Kidney epithelial cell (primary cell): ENCODE measurements around the gene LARP4B. TPM values are rescaled to one million over a fixed set of nuclear protein-coding genes. Genes with fewer than 3 reads are reported as not detected.

ENCODE experiments used
- DNase-seq: peaks from one replicate; pipeline ENCODE4 v3.0.0-alpha.2; 2010; ENCODE audit warnings: low read depth
- H3K27me3 ChIP-seq: 2 replicates; pipeline ENCODE4 v1.6.0; 2011; ENCODE audit warnings: low read length; ENCODE audit not compliant: control insufficient read depth, insufficient read depth
- H3K36me3 ChIP-seq: 2 replicates; pipeline ENCODE4 v1.5.1; 2011; ENCODE audit warnings: low read length; ENCODE audit not compliant: control insufficient read depth, insufficient read depth
- H3K4me3 ChIP-seq: 2 replicates; pipeline ENCODE4 v1.5.1; 2011; ENCODE audit warnings: low read depth, mild to moderate bottlenecking, control low read depth, low read length
- CTCF ChIP-seq: IDR thresholded peaks from 2 replicates; pipeline ENCODE4 v1.5.1; 2011; ENCODE audit warnings: mild to moderate bottlenecking, moderate library complexity, low read length, control low read depth, inconsistent platforms; ENCODE audit not compliant: insufficient read depth, poor library complexity, severe bottlenecking
- total RNA-seq: library from RNA; depleted of rRNA; stranded (reverse); fragments of >200 nt; gene quantifications from 2 replicates; pipeline ENCODE4 v1.2.3, GENCODE V29; 2015

Gene LARP4B
- total RNA-seq, 1 donor from 2014 or later, result 64.0 TPM

DNA sequence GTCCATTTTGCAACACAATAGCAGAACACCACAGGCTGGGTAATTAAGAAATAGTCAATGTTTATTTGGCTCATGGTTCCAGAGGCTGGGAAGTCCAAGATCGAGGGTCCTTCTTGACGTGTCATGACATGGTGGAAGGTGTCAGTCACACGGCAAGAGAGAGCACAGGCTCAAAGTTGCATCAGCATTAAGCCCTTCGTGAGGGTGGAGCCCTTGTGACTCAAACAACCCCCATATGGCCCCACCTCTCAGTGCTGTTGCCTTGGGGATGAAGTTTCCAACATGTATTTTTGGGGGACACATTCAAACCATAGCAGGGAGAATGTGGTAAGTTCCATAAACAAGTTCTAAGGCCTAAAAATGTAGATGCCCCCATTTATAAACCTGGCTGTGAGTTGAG, 32.1 kb upstream of the LARP4B start:
- no peak for TF ChIP-seq CTCF

DNA sequence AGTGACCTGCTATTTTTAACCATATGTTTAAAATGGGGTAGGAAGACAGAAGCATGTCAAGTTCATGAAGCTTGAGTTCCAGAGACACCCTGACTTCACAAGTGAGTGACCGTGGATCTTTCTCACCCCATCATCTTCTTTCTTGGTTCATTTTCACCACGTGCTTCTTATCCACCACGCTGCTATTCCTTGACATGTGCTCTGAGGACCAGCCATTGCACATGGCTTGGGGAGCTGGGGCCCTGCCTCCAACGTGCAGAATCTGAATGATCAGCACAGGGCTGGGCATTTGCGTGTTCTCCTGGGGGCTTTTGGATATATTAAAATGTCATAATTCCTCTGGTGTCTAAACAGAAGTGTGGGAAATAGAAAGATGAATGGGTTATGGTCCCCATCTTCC, 31.7 kb upstream of the LARP4B start:
- DNase-seq, result no peak

More for the DNA sequence above, 32.1 kb upstream of the LARP4B start:
- Histone ChIP-seq H3K4me3 (no peak overlapping the region), H3K27me3 (no peaks in the 10 kb centered on the region), H3K36me3 (no peaks in the 10 kb centered on the region)
- DNase-seq, result no peak

GRCh38 chr10:962342-962741, 30.8 kb upstream of the LARP4B start:
- no peak for TF ChIP-seq CTCF
- no peaks in the 10 kb centered on the region for H3K36me3 ChIP-seq
- H3K27me3 ChIP-seq, result no peaks in the 10 kb centered on the region
- no peak for DNase-seq
- no peak overlapping the region for H3K4me3 ChIP-seq

More for the DNA sequence above, 31.7 kb upstream of the LARP4B start:
- H3K4me3 ChIP-seq, result no peak overlapping the region
- TF ChIP-seq CTCF, result no peak
- H3K27me3 ChIP-seq, result no peaks in the 10 kb centered on the region
- H3K36me3 ChIP-seq, result no peaks in the 10 kb centered on the region

- TF ChIP-seq CTCF, result no peak
- no peak for DNase-seq
- Histone ChIP-seq H3K27me3 (peaks cover 3% of the 10 kb centered on the region), H3K36me3 (no peaks in the 10 kb centered on the region), H3K4me3 (no peak overlapping the region)
Observed at GRCh38 chr10:958856-959255, 27.4 kb upstream of the LARP4B start.

DNA sequence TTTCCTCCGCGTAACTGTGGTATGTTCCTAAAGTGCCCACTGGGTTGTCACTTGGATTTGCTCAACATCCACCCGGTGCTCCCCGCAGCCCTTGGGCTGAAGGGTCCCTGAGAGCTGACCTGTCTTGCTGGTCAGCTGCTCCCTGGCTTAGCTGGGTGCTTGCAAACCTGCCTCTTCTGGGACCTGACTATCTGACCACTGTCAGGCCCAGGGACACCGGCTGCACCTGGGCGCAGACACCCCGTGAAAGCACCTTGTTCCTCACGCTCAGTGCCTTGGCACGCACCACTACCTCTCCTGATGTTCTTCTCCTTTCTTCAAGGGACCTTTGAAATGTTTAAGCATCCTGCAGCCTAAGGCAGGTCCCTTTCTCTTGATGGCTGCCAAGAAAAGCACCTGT, 26.6 kb upstream of the LARP4B start:
- H3K36me3 ChIP-seq, result no peaks in the 10 kb centered on the region
- peaks cover 4% of the 10 kb centered on the region for H3K27me3 ChIP-seq
- TF ChIP-seq CTCF, result no peak
- no peak for DNase-seq
- H3K4me3 ChIP-seq, result no peak overlapping the region

GRCh38 chr10:955820-956217, 24.3 kb upstream of the LARP4B start:
- peak; percentile 11 for TF ChIP-seq CTCF
- no peak for DNase-seq
- Histone ChIP-seq H3K27me3 (peaks cover 4% of the 10 kb centered on the region), H3K4me3 (no peak overlapping the region), H3K36me3 (no peaks in the 10 kb centered on the region)
